LNCAP (cell line): Measurements from ENCODE around the gene ATPAF2.

ENCODE experiments used
- CTCF ChIP-seq: fragments of 450-650 bp; IDR thresholded peaks from 2 replicates; pipeline ENCODE4 v1.5.1; 2017; ENCODE audit warnings: mild to moderate bottlenecking

Gene ATPAF2

GRCh38 chr17:18038149-18038850 lies 668 bp downstream of the ATPAF2 start:
- no peak for TF ChIP-seq CTCF

- no peak for TF ChIP-seq CTCF
Measured at GRCh38 chr17:18037486-18037885, 1.5 kb downstream of the ATPAF2 start.

- TF ChIP-seq CTCF = no peak
Measured at GRCh38 chr17:18035704-18036103, 3.3 kb downstream of the ATPAF2 start.

GRCh38 chr17:18033442-18034099 lies 5.4 kb downstream of the ATPAF2 start:
- peak; percentile 65 for TF ChIP-seq CTCF

GRCh38 chr17:18031955-18032354 lies 7.0 kb downstream of the ATPAF2 start:
- no peak for TF ChIP-seq CTCF

- no peak for TF ChIP-seq CTCF
Measured at GRCh38 chr17:18028952-18029540, 9.9 kb downstream of the ATPAF2 start.

- no peak for TF ChIP-seq CTCF
Measured at GRCh38 chr17:18028114-18028951, 10.6 kb downstream of the ATPAF2 start.
